HepG2 (cell line): Measurements from ENCODE around the gene TIMM17A. TPM values are rescaled to one million over a fixed set of nuclear protein-coding genes. Genes with fewer than 3 reads are reported as not detected.
A peak's percentile ranks its signal among the peaks of the same experiment; 100 is the strongest.

ENCODE experiments used
- CBX2 ChIP-seq, 2 experiments: fragments of 200-600 bp in 1 of 2; sonication (generic); formaldehyde crosslinking in 1 of 2; IDR thresholded peaks; 2 replicates each; pipeline versions ENCODE4 v1.7.0 to v1.8.1; 2018 to 2022; ENCODE audit warnings: low read depth in 2 of 2, low read length in 1 of 2, mild to moderate bottlenecking in 1 of 2, missing genetic modification reagents in 1 of 2
- HOMEZ ChIP-seq: IDR thresholded peaks from 2 replicates; pipeline ENCODE4 v1.6.1; 2016; ENCODE audit warnings: low read depth
- ISL2 ChIP-seq: sonication (generic); formaldehyde crosslinking; IDR thresholded peaks from 2 replicates; pipeline ENCODE4 v1.5.0; 2020; ENCODE audit warnings: missing genetic modification reagents
- PHF21A ChIP-seq: sonication (generic); formaldehyde crosslinking; IDR thresholded peaks from 2 replicates; pipeline ENCODE4 v1.5.0; 2020; ENCODE audit warnings: mild to moderate bottlenecking, missing genetic modification reagents
- POLR2A ChIP-seq, 2 experiments: IDR thresholded peaks; 2 replicates each; pipeline ENCODE4 v1.6.1; 2011; ENCODE audit warnings: low read depth in 2 of 2, low read length in 2 of 2, mild to moderate bottlenecking in 1 of 2, moderate library complexity in 1 of 2; ENCODE audit not compliant: insufficient read depth in 1 of 2
- RXRA ChIP-seq: sonication (generic); formaldehyde crosslinking; IDR thresholded peaks from 2 replicates; pipeline ENCODE4 v1.5.1; 2020; ENCODE audit warnings: missing genetic modification reagents
- SALL1 ChIP-seq: sonication (generic); formaldehyde crosslinking; IDR thresholded peaks from 2 replicates; pipeline ENCODE4 v1.8.0; 2022; ENCODE audit warnings: mild to moderate bottlenecking, missing genetic modification reagents
- SPEN ChIP-seq: sonication (generic); formaldehyde crosslinking; IDR thresholded peaks from 2 replicates; pipeline ENCODE4 v1.5.1; 2020; ENCODE audit warnings: low read depth, mild to moderate bottlenecking, missing genetic modification reagents
- TAF1 ChIP-seq: sonication (generic); formaldehyde crosslinking; IDR thresholded peaks from 2 replicates; pipeline ENCODE4 v1.4.0; 2020; ENCODE audit warnings: missing genetic modification reagents
- ZFAT ChIP-seq: sonication (generic); formaldehyde crosslinking; conservative IDR thresholded peaks from 2 replicates; pipeline ENCODE4 v1.8.1; 2023; ENCODE audit warnings: missing genetic modification reagents, inconsistent platforms
- ZNF292 ChIP-seq: sonication (generic); formaldehyde crosslinking; IDR thresholded peaks from 2 replicates; pipeline ENCODE4 v1.8.1; 2022; ENCODE audit warnings: mild to moderate bottlenecking, low read depth, missing genetic modification reagents, borderline replicate concordance
- ZNF331 ChIP-seq: sonication (generic); formaldehyde crosslinking; IDR thresholded peaks from 2 replicates; pipeline ENCODE4 v1.4.0; 2020; ENCODE audit warnings: missing genetic modification reagents
- ZNF749 ChIP-seq: sonication (generic); formaldehyde crosslinking; IDR thresholded peaks from 2 replicates; pipeline ENCODE4 v1.8.0; 2022; ENCODE audit warnings: mild to moderate bottlenecking, missing genetic modification reagents, moderate library complexity, borderline replicate concordance
- ZNF777 ChIP-seq: sonication (generic); formaldehyde crosslinking; IDR thresholded peaks from 2 replicates; pipeline ENCODE4 v1.4.0; 2020; ENCODE audit warnings: missing genetic modification reagents
- polyA plus RNA-seq, 8 experiments: library from polyadenylated mRNA; depleted of rRNA in 3 of 8; stranded (reverse) in 7 of 8; unstranded in 1 of 8; fragments of >200 nt; fragmentation: Illumina TruSeq in 4 of 8; extraction: Trizol in 4 of 8; gene quantifications; 2 replicates each; pipeline versions ENCODE4 v1.2.1 to v1.2.3, GENCODE V29; 2011 to 2016; ENCODE audit warnings: low read depth in 4 of 8, missing spikeins in 1 of 8, mixed read lengths in 1 of 8; ENCODE audit not compliant: insufficient read depth in 1 of 8
- total RNA-seq, 5 experiments: library from RNA; depleted of rRNA; stranded (reverse); fragments of >200 nt; fragmentation: Illumina TruSeq; extraction: Trizol; gene quantifications; 2 replicates each; pipeline ENCODE4 v1.2.3, GENCODE V29; 2016; ENCODE audit warnings: low read depth in 1 of 5
- TF ChIP-seq, protein P1 (sequence below): IDR thresholded peaks from 2 replicates; pipeline ENCODE4 v1.6.1; 2018; ENCODE audit warnings: missing genetic modification reagents, mild to moderate bottlenecking, missing compliant biosample characterization
- TF ChIP-seq, protein P2 (sequence below): sonication (generic); formaldehyde crosslinking; IDR thresholded peaks from 2 replicates; pipeline ENCODE4 v1.5.0; 2020; ENCODE audit warnings: mild to moderate bottlenecking, missing genetic modification reagents, moderate library complexity
- TF ChIP-seq, protein P3 (sequence below), 2 experiments: IDR thresholded peaks; 2 replicates each; pipeline ENCODE4 v1.6.1; 2011 to 2012; ENCODE audit warnings: low read length in 2 of 2, borderline replicate concordance in 1 of 2, low read depth in 1 of 2, mild to moderate bottlenecking in 1 of 2, moderate library complexity in 1 of 2
- TF ChIP-seq, protein P4 (sequence below): fragments of 450-650 bp; IDR thresholded peaks from 2 replicates; pipeline ENCODE4 v1.6.1; 2017

Gene TIMM17A
- total and polyA plus RNA-seq, 2 of the 13 experiments (the other 11 are each of a cell fraction or from before 2014, with no cell fraction given), result 50.8 to 97.8 TPM

GRCh38 chr1:201941420-201942128 lies 13.7 kb upstream of the TIMM17A start (continued):
- TF ChIP-seq, protein P1, sequence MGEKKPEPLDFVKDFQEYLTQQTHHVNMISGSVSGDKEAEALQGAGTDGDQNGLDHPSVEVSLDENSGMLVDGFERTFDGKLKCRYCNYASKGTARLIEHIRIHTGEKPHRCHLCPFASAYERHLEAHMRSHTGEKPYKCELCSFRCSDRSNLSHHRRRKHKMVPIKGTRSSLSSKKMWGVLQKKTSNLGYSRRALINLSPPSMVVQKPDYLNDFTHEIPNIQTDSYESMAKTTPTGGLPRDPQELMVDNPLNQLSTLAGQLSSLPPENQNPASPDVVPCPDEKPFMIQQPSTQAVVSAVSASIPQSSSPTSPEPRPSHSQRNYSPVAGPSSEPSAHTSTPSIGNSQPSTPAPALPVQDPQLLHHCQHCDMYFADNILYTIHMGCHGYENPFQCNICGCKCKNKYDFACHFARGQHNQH (CRISPR knock-in tag), result peak; percentile 74; the same call in 1 of the 2 replicates
- TF ChIP-seq, protein P2, sequence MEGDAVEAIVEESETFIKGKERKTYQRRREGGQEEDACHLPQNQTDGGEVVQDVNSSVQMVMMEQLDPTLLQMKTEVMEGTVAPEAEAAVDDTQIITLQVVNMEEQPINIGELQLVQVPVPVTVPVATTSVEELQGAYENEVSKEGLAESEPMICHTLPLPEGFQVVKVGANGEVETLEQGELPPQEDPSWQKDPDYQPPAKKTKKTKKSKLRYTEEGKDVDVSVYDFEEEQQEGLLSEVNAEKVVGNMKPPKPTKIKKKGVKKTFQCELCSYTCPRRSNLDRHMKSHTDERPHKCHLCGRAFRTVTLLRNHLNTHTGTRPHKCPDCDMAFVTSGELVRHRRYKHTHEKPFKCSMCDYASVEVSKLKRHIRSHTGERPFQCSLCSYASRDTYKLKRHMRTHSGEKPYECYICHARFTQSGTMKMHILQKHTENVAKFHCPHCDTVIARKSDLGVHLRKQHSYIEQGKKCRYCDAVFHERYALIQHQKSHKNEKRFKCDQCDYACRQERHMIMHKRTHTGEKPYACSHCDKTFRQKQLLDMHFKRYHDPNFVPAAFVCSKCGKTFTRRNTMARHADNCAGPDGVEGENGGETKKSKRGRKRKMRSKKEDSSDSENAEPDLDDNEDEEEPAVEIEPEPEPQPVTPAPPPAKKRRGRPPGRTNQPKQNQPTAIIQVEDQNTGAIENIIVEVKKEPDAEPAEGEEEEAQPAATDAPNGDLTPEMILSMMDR (CRISPR knock-in tag), result peak; percentile 37
- peak; percentile 17; the same call in 1 of the 2 replicates for TF ChIP-seq ISL2 (CRISPR knock-in tag)
- 0 out of 2 replicates have a peak, but pooled peaks have one; percentile 21 for TF ChIP-seq ZNF331 (CRISPR knock-in tag)
- 0 out of 2 replicates have a peak, but pooled peaks have one; percentile 12 for TF ChIP-seq HOMEZ (CRISPR knock-in tag)
- TF ChIP-seq PHF21A, result peak; percentile 67; the same call in 1 of the 2 replicates
- TF ChIP-seq POLR2A (IDR thresholded peaks at IDR 0.05; ENCODE audit: insufficient read depth in 1 of 2, low read depth in 2 of 2, low read length in 2 of 2), result peak; percentile 30 to 58; a peak in 2 of 4 replicates
- 0 out of 2 replicates have a peak, but pooled peaks have one; percentile 30 for TF ChIP-seq TAF1 (CRISPR knock-in tag)
- TF ChIP-seq, protein P3, sequence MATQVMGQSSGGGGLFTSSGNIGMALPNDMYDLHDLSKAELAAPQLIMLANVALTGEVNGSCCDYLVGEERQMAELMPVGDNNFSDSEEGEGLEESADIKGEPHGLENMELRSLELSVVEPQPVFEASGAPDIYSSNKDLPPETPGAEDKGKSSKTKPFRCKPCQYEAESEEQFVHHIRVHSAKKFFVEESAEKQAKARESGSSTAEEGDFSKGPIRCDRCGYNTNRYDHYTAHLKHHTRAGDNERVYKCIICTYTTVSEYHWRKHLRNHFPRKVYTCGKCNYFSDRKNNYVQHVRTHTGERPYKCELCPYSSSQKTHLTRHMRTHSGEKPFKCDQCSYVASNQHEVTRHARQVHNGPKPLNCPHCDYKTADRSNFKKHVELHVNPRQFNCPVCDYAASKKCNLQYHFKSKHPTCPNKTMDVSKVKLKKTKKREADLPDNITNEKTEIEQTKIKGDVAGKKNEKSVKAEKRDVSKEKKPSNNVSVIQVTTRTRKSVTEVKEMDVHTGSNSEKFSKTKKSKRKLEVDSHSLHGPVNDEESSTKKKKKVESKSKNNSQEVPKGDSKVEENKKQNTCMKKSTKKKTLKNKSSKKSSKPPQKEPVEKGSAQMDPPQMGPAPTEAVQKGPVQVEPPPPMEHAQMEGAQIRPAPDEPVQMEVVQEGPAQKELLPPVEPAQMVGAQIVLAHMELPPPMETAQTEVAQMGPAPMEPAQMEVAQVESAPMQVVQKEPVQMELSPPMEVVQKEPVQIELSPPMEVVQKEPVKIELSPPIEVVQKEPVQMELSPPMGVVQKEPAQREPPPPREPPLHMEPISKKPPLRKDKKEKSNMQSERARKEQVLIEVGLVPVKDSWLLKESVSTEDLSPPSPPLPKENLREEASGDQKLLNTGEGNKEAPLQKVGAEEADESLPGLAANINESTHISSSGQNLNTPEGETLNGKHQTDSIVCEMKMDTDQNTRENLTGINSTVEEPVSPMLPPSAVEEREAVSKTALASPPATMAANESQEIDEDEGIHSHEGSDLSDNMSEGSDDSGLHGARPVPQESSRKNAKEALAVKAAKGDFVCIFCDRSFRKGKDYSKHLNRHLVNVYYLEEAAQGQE (IDR thresholded peaks at IDR 0.05; ENCODE audit: borderline replicate concordance in 1 of 2, low read depth in 1 of 2, low read length in 2 of 2), result peak in 1 of 2 experiments; percentile 35; a peak in 1 of 4 replicates
- TF ChIP-seq RXRA (CRISPR knock-in tag), result 0 out of 2 replicates have a peak, but pooled peaks have one; percentile 22
- no peak for TF ChIP-seq ZFAT (CRISPR knock-in tag)
- peak; percentile 21; the same call in 1 of the 2 replicates for TF ChIP-seq SALL1 (CRISPR knock-in tag)
- no peak for TF ChIP-seq CBX2 (IDR thresholded peaks at IDR 0.05; ENCODE audit: low read depth, low read length)
- TF ChIP-seq CBX2 (CRISPR knock-in tag; IDR thresholded peaks at IDR 0.05; ENCODE audit: low read depth), result no peak
- peak; percentile 71; the same call in 1 of the 2 replicates for TF ChIP-seq ZNF292
- TF ChIP-seq SPEN (CRISPR knock-in tag), result peak; percentile 38; the same call in 1 of the 2 replicates
- TF ChIP-seq ZNF749 (CRISPR knock-in tag), result no peak
- 0 out of 2 replicates have a peak, but pooled peaks have one; percentile 24 for TF ChIP-seq ZNF777 (CRISPR knock-in tag)
- TF ChIP-seq, protein P4, sequence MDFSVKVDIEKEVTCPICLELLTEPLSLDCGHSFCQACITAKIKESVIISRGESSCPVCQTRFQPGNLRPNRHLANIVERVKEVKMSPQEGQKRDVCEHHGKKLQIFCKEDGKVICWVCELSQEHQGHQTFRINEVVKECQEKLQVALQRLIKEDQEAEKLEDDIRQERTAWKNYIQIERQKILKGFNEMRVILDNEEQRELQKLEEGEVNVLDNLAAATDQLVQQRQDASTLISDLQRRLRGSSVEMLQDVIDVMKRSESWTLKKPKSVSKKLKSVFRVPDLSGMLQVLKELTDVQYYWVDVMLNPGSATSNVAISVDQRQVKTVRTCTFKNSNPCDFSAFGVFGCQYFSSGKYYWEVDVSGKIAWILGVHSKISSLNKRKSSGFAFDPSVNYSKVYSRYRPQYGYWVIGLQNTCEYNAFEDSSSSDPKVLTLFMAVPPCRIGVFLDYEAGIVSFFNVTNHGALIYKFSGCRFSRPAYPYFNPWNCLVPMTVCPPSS, result no peak
